ENCODE data around the gene LAMA2.

Gene LAMA2

DNA sequence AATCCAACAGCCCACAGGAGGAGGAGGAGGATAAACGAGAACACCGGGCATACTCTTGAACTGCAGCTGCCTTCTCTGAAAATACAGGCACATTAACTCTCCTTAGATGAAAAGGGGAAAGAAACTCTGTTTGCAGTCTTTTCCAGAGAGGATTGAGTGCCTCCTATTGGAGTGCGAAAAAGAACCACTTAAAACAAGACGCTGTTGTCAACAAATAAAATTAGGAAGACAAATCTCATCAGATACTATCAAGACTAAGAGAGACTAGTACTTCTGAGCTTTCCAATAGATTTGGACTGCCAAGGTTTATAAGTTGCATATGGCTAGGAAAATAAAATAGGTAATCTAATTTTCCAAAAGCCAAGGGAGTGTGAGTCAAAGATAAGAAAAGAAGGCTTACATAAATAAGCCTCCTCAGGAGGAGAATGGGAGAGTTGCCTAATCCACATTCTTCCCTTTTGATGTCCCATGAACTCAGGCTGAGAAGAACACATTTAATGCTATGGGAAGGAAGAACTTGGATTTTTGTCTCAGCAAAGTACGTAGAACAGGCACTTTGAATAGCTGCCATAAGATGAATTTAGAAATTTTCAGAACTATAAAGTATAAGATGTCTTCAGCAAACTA is 672.4 kb downstream of the LAMA2 start:
- in situ Hi-C loops (cut with MboI; ENCODE audit: low pct_unique_long_range_greater_than_20kb, low sequenced_read_pairs) = no loop called here
- no peak for DNase-seq

DNA sequence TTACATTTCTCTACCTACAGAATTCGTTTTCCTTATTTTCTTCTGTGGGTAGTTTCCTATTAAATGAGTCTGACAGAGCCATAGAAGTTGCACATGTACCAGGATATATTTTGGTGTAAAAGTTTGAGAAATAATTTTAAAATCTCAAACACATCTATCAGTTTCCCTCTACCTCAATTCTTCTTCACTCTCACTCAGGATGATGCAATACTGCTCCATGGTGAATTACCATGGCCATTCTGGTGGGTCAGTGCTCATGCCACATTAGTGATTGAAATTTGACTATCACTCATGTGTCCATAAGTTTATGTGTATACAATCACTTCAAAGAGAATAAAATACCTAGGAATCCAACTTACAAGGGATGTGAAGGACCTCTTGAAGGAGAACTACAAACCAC is 675.3 kb downstream of the LAMA2 start:
- in situ Hi-C loops (cut with MboI; ENCODE audit: low pct_unique_long_range_greater_than_20kb, low sequenced_read_pairs) = no loop called here
- DNase-seq = no peak

DNA sequence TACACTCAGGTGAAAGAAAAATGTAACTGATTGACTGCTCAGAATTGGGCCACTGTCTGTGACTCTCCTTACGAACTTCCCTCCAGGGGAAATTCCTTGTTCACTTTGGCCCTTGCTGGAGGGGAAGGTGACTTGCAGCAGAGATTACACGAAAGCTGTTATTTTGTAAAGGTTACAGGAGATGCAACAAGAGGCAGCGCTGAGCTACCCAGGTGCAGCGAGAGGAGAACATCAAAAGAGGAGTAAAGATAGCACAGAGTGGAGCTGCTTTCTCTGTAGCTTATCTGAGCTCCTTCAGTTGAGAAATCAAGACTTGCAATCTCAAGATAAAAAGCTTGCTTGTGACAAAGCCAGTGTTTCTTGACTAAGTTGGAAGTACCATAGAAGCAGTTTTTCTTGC is 682.4 kb downstream of the LAMA2 start:
- DNase-seq = no peak
- in situ Hi-C loops (cut with MboI; ENCODE audit: low pct_unique_long_range_greater_than_20kb, low sequenced_read_pairs) = no loop called here

DNA sequence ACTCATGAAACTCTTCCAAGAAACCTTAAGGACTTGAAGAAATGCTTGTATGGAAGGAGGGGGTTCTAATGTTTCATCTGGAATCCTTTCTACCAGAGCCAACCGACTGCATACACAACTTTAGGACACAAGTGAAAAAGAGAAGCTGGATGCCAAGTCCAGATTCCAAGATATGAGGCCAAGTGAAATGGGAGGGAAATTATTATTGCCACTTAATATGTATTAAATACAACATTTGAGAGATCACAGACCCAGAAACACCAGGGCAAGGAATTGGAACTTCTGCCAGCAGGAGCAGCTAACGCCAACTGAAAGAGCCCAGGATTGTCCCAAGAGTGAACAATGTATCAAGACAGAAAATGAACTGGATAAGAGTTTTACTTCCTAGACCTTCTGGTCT is 682.9 kb downstream of the LAMA2 start:
- no peak for DNase-seq
- in situ Hi-C loops (cut with MboI; ENCODE audit: low pct_unique_long_range_greater_than_20kb, low sequenced_read_pairs) = no loop called here
